GM12873 (cell line): Measurements from ENCODE around the gene TBPL2.

Experiments
- CTCF ChIP-seq: IDR thresholded peaks from 2 replicates; pipeline ENCODE4 v1.5.1; 2012; ENCODE audit warnings: low read depth, mild to moderate bottlenecking, moderate library complexity, low read length, control low read depth; ENCODE audit not compliant: insufficient read depth; ENCODE audit errors: missing control alignments

TBPL2 gene

GRCh38 chr14:55399852-55400251 is 40.6 kb downstream of the TBPL2 start:
- TF ChIP-seq CTCF = no peak

- no peak for TF ChIP-seq CTCF
These were observed 41.2 kb downstream of the TBPL2 start for GRCh38 chr14:55399183-55399582.

- no peak for TF ChIP-seq CTCF
These were observed 41.7 kb downstream of the TBPL2 start for GRCh38 chr14:55398679-55399078.

GRCh38 chr14:55389330-55389729 is 51.1 kb downstream of the TBPL2 start:
- no peak for TF ChIP-seq CTCF

DNA sequence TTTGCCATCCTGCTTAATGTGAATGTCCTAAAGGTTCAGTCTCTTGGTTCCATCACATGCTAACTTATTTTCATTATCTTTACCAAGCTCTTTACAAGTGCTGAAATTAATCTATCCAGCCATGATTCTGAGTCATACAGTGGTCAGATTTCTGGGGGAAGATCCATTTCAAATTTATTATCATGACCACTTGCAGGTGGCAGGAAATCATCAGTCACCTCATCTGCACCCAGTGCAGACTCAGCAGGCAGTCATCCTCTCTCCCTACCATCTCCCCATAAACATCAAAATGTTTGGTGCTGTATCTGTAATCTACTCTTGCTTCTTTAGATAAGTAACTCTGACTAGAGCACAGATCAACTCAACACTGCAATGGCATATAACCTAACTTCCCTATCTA is 52.3 kb downstream of the TBPL2 start:
- TF ChIP-seq CTCF = no peak

DNA sequence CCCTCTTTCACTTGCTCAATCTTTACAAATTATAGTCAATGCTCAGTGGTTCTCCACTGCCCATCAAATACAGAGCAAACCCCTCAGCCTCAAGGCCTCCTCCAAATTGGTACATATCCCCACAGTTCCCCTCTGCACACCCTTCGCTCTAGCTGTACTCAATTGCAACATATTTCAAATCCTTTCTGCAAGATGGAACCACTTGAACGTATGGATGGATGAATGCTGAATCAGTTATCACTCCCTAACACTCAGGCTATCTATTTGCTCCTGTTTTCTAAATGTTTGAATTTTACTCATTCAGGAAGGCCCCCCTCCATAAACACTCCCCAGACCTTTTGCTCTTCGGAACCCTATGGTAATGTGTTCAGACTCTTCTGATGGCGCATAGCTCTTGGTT is 53.3 kb downstream of the TBPL2 start:
- no peak for TF ChIP-seq CTCF

DNA sequence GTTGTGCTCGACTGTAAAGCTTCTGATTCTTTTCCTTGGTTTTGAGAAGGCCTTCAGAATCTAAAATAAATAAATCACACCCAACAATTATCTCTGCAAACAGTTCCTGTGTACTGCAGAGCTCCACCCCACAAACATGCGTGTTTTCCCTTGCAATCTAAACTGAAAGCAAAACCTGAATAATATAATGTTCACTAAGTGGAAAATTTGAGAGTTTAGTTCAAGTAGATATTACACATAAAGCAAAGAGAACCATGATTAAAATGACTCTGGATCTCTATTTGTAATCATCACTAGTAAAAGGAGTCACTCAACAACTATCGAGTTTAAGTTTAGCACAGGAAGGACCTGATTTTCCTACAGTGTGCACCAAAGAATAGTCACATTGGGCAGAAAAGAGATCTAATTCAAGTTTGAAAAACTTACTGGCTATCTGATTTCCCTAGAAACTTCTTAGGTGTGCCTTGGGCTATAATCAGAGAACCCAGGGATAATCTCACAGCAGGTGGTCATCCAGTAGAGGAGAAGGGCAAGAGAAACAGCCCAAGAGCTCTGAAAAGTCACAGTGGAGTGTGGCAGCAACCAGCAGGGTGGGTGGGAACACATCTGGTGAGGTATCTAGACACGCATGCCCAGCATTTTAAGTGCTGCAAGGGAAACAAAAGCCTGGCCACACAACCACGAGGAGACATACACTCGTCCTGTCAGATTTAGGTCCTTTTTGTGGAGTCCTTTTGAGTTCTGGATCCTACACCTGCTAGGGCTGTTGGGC is 54.2 kb downstream of the TBPL2 start:
- TF ChIP-seq CTCF = no peak
